ENCODE results near the gene TTC7B. TPM values are rescaled to one million over a fixed set of nuclear protein-coding genes. Genes with fewer than 3 reads are reported as not detected.
A peak's percentile ranks its signal among the peaks of the same experiment; 100 is the strongest.

Gene TTC7B
- total RNA-seq, 1 donor from 2014 or later = 46.6 TPM

- peaks cover 9% of the 10 kb centered on the region for H3K36me3 Mint-ChIP-seq (ENCODE audit: insufficient read depth)
- TF ChIP-seq, protein P1, sequence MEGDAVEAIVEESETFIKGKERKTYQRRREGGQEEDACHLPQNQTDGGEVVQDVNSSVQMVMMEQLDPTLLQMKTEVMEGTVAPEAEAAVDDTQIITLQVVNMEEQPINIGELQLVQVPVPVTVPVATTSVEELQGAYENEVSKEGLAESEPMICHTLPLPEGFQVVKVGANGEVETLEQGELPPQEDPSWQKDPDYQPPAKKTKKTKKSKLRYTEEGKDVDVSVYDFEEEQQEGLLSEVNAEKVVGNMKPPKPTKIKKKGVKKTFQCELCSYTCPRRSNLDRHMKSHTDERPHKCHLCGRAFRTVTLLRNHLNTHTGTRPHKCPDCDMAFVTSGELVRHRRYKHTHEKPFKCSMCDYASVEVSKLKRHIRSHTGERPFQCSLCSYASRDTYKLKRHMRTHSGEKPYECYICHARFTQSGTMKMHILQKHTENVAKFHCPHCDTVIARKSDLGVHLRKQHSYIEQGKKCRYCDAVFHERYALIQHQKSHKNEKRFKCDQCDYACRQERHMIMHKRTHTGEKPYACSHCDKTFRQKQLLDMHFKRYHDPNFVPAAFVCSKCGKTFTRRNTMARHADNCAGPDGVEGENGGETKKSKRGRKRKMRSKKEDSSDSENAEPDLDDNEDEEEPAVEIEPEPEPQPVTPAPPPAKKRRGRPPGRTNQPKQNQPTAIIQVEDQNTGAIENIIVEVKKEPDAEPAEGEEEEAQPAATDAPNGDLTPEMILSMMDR (IDR thresholded peaks at IDR 0.05; ENCODE audit: unreplicated experiment) = no peak
- H3K27me3 Mint-ChIP-seq = no peaks in the 10 kb centered on the region
- H3K4me1 Mint-ChIP-seq (ENCODE audit: low read depth) = peaks cover 18% of the 10 kb centered on the region
- DNase-seq (ENCODE audit: low spot score, unreplicated experiment) = no peak
- H3K9me3 Mint-ChIP-seq (ENCODE audit: low read depth) = no peaks in the 10 kb centered on the region
- H3K4me3 Mint-ChIP-seq (ENCODE audit: low read depth) = no peak overlapping the region
- peak overlapping the region; percentile 79 for H3K27ac Mint-ChIP-seq
Observed at GRCh38 chr14:90642244-90642717, 173.9 kb downstream of the TTC7B start.

GRCh38 chr14:90641615-90642243 is 174.5 kb downstream of the TTC7B start:
- Mint-ChIP-seq H3K4me1 (ENCODE audit: low read depth) (peaks cover 18% of the 10 kb centered on the region), H3K4me3 (ENCODE audit: low read depth) (no peak overlapping the region), H3K36me3 (ENCODE audit: insufficient read depth) (peaks cover 9% of the 10 kb centered on the region), H3K9me3 (ENCODE audit: low read depth) (no peaks in the 10 kb centered on the region), H3K27me3 (no peaks in the 10 kb centered on the region), H3K27ac (peak overlapping the region; percentile 71)
- TF ChIP-seq, protein P1 (IDR thresholded peaks at IDR 0.05; ENCODE audit: unreplicated experiment) = no peak
- DNase-seq (ENCODE audit: low spot score, unreplicated experiment) = no peak

DNA sequence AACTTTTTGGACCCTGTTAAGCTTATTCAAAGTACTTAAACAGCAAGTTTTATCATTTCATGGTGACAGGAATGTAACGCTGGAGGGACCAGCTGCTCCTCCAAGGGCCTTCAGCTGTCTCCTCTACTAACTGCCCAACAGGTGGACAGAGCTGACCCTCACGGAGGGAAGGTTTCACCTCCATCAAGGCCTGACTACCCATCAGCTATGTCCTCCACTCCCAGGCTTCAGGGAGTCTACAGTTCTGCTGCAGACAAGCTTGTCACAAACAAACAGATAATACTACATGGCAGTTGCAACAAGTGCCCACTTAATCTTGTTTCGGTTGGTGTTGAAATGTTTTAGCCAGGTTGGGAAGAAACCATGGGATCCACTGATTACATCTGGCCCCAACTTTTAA is 175.1 kb downstream of the TTC7B start:
- peaks cover 10% of the 10 kb centered on the region for H3K36me3 Mint-ChIP-seq (ENCODE audit: insufficient read depth)
- no peak overlapping the region for H3K4me3 Mint-ChIP-seq (ENCODE audit: low read depth)
- no peaks in the 10 kb centered on the region for H3K27me3 Mint-ChIP-seq
- no peaks in the 10 kb centered on the region for H3K9me3 Mint-ChIP-seq (ENCODE audit: low read depth)
- H3K4me1 Mint-ChIP-seq (ENCODE audit: low read depth) = peaks cover 18% of the 10 kb centered on the region
- no peak for DNase-seq (ENCODE audit: low spot score, unreplicated experiment)
- TF ChIP-seq, protein P1 (IDR thresholded peaks at IDR 0.05; ENCODE audit: unreplicated experiment) = no peak
- no peak overlapping the region for H3K27ac Mint-ChIP-seq

DNA sequence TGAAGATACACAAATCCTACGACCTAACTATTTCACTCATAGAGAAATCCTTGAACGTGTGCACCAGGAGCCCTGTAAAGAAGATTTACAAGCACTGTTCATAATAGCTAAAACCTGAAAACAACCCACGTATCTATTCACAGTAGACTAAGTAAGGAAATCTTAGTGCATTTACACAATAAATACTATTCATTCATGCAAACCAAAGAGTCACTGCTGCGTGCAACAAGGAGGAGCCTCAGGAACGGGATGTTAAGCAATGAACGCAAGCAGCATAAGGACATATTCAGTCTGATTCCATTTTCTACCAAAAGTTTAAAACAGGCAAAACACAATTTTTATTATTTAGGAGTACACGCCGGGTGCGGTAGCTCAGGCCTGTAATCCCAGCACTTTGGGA is 176.6 kb downstream of the TTC7B start:
- H3K4me3 Mint-ChIP-seq (ENCODE audit: low read depth) = no peak overlapping the region
- peaks cover 5% of the 10 kb centered on the region for H3K9me3 Mint-ChIP-seq (ENCODE audit: low read depth)
- no peak for DNase-seq (ENCODE audit: low spot score, unreplicated experiment)
- peaks cover 15% of the 10 kb centered on the region for H3K36me3 Mint-ChIP-seq (ENCODE audit: insufficient read depth)
- H3K27ac Mint-ChIP-seq = peak overlapping the region; percentile 67
- no peaks in the 10 kb centered on the region for H3K27me3 Mint-ChIP-seq
- peaks cover 16% of the 10 kb centered on the region for H3K4me1 Mint-ChIP-seq (ENCODE audit: low read depth)
- TF ChIP-seq, protein P1 (IDR thresholded peaks at IDR 0.05; ENCODE audit: unreplicated experiment) = no peak

- peaks cover 6% of the 10 kb centered on the region for H3K9me3 Mint-ChIP-seq (ENCODE audit: low read depth)
- H3K4me1 Mint-ChIP-seq (ENCODE audit: low read depth) = peaks cover 3% of the 10 kb centered on the region
- no peak overlapping the region for H3K4me3 Mint-ChIP-seq (ENCODE audit: low read depth)
- TF ChIP-seq, protein P1 (IDR thresholded peaks at IDR 0.05; ENCODE audit: unreplicated experiment) = no peak
- H3K27me3 Mint-ChIP-seq = no peaks in the 10 kb centered on the region
- DNase-seq (ENCODE audit: low spot score, unreplicated experiment) = no peak
- H3K27ac Mint-ChIP-seq = no peak overlapping the region
- H3K36me3 Mint-ChIP-seq (ENCODE audit: insufficient read depth) = peaks cover 6% of the 10 kb centered on the region
Observed at GRCh38 chr14:90632871-90633270, 183.4 kb downstream of the TTC7B start.
